HG03064 (cell line): ENCODE data around the gene ORC1.
"Not testable (repeated sequence)": the region's sequence is repeated elsewhere in the genome, so short reads cannot be mapped to it uniquely, and the experiment has no call there.

Experiments used
- ATAC-seq: cut with Tn5 transposase; IDR thresholded peaks from one replicate; pipeline ENCODE4 v1.9.1; 2021; ENCODE audit warnings: low read depth; ENCODE audit not compliant: unreplicated experiment

Gene ORC1

DNA sequence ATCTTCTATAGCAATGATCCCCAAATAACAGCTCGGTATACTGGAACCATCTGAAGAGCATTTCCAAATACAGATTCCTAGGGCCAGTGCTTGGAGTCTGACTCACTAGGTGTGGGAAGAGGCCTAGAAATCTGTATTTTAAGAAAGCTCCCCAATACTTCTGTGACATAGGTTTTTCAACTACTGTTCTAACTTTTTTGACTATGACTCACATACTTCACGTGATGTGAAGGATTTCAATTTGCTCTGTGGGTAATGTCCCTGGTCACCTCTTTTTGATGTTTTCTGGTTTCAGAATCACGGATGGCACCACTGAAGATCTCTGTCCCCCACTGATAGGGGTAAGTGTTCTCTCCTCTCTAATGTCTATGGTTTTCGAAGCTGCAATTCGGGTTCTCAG, 11.0 kb downstream of the ORC1 start:
- no peak for ATAC-seq

GRCh38 chr1:52386458-52386857, 17.8 kb downstream of the ORC1 start:
- ATAC-seq, result no peak

GRCh38 chr1:52385376-52385775, 18.8 kb downstream of the ORC1 start:
- no peak for ATAC-seq

GRCh38 chr1:52369851-52370250, 34.4 kb downstream of the ORC1 start:
- not testable (repeated sequence) for ATAC-seq

GRCh38 chr1:52368383-52369172, 35.6 kb downstream of the ORC1 start:
- no peak for ATAC-seq

- ATAC-seq, result no peak
These were observed 37.0 kb downstream of the ORC1 start for GRCh38 chr1:52367272-52367671.

- ATAC-seq, result no peak
These were observed 37.8 kb downstream of the ORC1 start for GRCh38 chr1:52366517-52366827.

GRCh38 chr1:52365746-52366516, 38.3 kb downstream of the ORC1 start, which contains the start of gene CC2D1B:
TSS of gene CC2D1B (minus strand) at chr1:52366205. CDS start at chr1:52364620, 1,585 bp downstream.
- ATAC-seq, result peak; percentile 92

- no peak for ATAC-seq
These were observed 39.0 kb downstream of the ORC1 start for GRCh38 chr1:52365071-52365745.

GRCh38 chr1:52364235-52364839, 39.9 kb downstream of the ORC1 start:
- ATAC-seq, result no peak

- no peak for ATAC-seq
These were observed 43.6 kb downstream of the ORC1 start for GRCh38 chr1:52360595-52360968.

DNA sequence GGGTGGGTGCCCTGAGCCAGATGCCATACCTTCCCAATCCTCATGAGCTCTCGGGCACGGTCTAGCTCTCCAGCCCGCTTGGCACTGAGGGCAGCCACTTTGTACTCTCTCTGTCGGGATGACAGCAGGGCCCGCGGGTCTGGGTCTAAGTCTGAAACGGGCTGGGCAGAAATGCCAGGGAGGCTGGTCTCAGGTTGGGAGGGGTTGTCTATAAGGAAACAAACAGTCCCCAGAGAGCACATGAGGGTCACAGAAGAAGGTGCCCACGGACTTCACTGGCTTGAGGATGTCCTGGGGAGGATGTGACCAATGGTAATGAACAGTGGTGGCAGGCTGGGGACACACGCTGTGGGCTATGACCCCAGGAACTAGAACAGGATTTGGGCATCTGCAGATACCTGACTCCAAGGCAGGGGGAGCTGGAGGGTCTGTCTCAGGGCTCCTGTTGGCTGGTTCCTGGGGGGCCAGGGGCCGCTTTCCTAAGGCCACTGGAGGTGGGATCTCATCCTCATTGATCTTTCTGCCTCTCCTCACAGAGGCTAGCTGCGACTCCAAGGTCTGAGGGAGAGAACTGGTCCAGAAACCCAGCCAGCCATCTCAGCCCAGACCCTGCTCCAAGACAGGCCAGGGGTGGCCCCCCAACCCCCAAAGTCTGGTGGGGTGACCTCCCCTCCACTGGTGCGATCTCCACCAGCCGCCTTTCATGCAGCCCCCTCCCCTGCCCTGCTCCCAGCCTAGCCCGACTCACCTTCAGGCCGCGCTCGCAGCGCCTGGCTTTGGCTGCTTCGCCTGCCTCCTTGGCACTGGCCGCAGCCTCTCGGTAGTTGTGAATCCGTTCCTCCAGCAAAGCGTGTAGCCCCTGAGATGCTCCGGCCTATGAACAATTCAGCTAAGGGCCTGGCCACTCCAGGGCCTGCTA, 44.3 kb downstream of the ORC1 start:
- no peak for ATAC-seq

- no peak for ATAC-seq
These were observed 45.2 kb downstream of the ORC1 start for GRCh38 chr1:52358851-52359497.

GRCh38 chr1:52357397-52357796, 46.8 kb downstream of the ORC1 start:
- no peak for ATAC-seq

- ATAC-seq, result no peak
These were observed 47.3 kb downstream of the ORC1 start for GRCh38 chr1:52356818-52357355.

GRCh38 chr1:52355847-52356505, 48.2 kb downstream of the ORC1 start:
- no peak for ATAC-seq

DNA sequence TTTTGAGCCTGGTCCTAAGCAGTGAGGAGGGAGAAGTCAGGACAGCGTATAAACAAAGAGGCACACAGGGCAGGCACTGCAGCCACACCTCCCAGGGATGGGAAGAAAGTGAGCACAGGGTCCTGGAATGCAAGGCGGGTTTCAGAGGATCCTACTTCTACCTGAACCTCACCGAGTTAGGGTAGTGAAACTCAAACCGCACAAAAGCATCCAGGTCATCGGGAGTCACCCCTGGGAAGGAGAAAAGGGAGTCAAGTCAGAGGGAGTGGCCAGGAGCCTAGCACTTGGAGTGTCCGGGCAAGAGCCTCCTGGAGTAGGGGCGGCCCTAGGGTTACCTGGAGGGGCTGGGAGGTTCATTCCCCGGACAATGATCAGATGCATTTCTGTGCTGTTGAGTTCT, 48.8 kb downstream of the ORC1 start:
- ATAC-seq, result no peak

- no peak for ATAC-seq
These were observed 51.5 kb downstream of the ORC1 start for GRCh38 chr1:52352690-52353089.
